ENCODE results near the gene TSPAN10.

DNA sequence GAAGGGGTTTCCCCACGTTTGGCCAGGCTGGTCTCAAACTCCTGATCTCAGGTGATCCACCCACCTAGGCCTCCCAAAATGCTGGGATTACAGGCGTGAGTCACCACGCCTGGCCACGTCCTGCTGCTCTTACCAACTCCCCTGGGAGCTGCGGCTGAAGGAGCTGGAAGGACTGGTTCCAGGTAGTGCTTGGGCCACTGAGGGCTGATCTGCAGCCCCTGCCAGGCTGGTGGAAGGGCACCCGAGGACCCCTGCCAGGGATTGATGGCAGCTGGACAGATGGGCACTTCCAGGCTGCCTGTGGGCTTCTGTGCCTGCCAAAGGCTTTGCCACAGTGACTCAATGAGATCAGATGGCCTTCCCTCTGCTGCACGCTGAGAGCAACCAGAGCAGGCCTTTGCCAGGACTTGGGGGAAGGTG is 27.1 kb downstream of the TSPAN10 start:
- TF ChIP-seq CTCF (IDR thresholded peaks at IDR 0.05) (no peak), POLR2A (IDR thresholded peaks at IDR 0.05) (no peak)
